Spleen (tissue), 11 donors: ENCODE measurements around the gene C1QTNF8. TPM values are rescaled to one million over a fixed set of nuclear protein-coding genes. Genes with fewer than 3 reads are reported as not detected.

ENCODE experiments used
- DNase-seq: peaks from one replicate; pipeline ENCODE4 v3.0.0-alpha.2; 2020
- H3K27ac ChIP-seq, 8 donors: fragments of 200-600 bp; sonication (generic) in 7 of 8; 1 replicate in 4 of 8; 2 replicates in 4 of 8; pipeline versions ENCODE4 v1.5.0 to v1.8.0; 2016 to 2021; ENCODE audit warnings: inconsistent platforms in 4 of 8, mild to moderate bottlenecking in 4 of 8, moderate library complexity in 1 of 8
- H3K27me3 ChIP-seq, 7 donors: fragments of 200-600 bp; sonication (generic) in 6 of 7; replicated peaks in 1 of 7; 1 replicate in 4 of 7; 2 replicates in 3 of 7; pipeline versions ENCODE4 v1.5.0 to v1.8.0; 2016 to 2021; ENCODE audit warnings: inconsistent platforms in 3 of 7, mild to moderate bottlenecking in 1 of 7
- H3K36me3 ChIP-seq, 6 donors: fragments of 200-600 bp; sonication (generic) in 5 of 6; 1 replicate in 4 of 6; 2 replicates in 2 of 6; pipeline versions ENCODE4 v1.5.0 to v1.8.0; 2016 to 2021; ENCODE audit warnings: inconsistent platforms in 2 of 6
- H3K4me1 ChIP-seq, 6 donors: fragments of 200-600 bp; sonication (generic) in 5 of 6; 1 replicate in 3 of 6; 2 replicates in 3 of 6; pipeline versions ENCODE4 v1.5.0 to v1.8.0; 2016 to 2021; ENCODE audit warnings: inconsistent platforms in 3 of 6
- H3K4me3 ChIP-seq, 8 donors: fragments of 200-600 bp; sonication (generic) in 7 of 8; 1 replicate in 4 of 8; 2 replicates in 4 of 8; pipeline versions ENCODE4 v1.5.0 to v1.8.0; 2016 to 2021; ENCODE audit warnings: inconsistent platforms in 4 of 8, mild to moderate bottlenecking in 4 of 8, moderate library complexity in 2 of 8
- H3K9me3 ChIP-seq, 8 donors: fragments of 200-600 bp; sonication (generic) in 7 of 8; 1 replicate in 4 of 8; 2 replicates in 4 of 8; pipeline versions ENCODE4 v1.5.0 to v1.8.0; 2016 to 2021; ENCODE audit warnings: inconsistent platforms in 4 of 8
- POLR2A ChIP-seq, 3 donors: fragments of 450-650 bp; IDR thresholded peaks; one replicate each; pipeline ENCODE4 v1.5.1; 2017; ENCODE audit warnings: antibody characterized with exemption in 3 of 3, mild to moderate bottlenecking in 1 of 3
- POLR2AphosphoS5 ChIP-seq, 3 donors: sonication (generic); formaldehyde crosslinking; IDR thresholded peaks; one replicate each; pipeline ENCODE4 v1.5.1; 2017; ENCODE audit warnings: antibody characterized with exemption in 3 of 3
- WGBS, 5 donors: extraction: QIAGEN DNeasy Blood & Tissue Kit in 3 of 5; methylation state at CpG; one replicate each; pipeline versions ENCODE4 v1.1.5 to v1.1.7; 2013 to 2018; 5-methylcytosine and 5-hydroxymethylcytosine counted together
- intact Hi-C: fragments of 100-400 bp; cut with DNase I; formaldehyde crosslinking; loops from one replicate; pipeline ENCODE4 v1.15.0; 2023; ENCODE audit warnings: low total_unique reads
- polyA plus RNA-seq, 3 donors: library from polyadenylated mRNA; stranded (reverse); fragments of 200-250 nt; gene quantifications; one replicate each; pipeline ENCODE4 v1.2.1, GENCODE V29; 2013
- total RNA-seq, 7 donors: library from RNA; depleted of rRNA in 3 of 7; stranded (reverse); fragments of >200 nt in 3 of 7; fragmentation: NEBNext Ultra II Directional in 4 of 7; extraction: Animal tissue kit (Norgen Biotek cat#: 25700) in 4 of 7; gene quantifications; one replicate each; pipeline versions ENCODE4 v1.1.0 to v1.2.1, GENCODE V29; 2016 to 2021
- TF ChIP-seq, protein P1 (sequence below), 11 experiments: fragments of 200-600 bp in 7 of 11; fragments of 450-650 bp in 4 of 11; sonication (generic) in 4 of 11; IDR thresholded peaks in 8 of 11; conservative IDR thresholded peaks in 3 of 11; 1 replicate in 7 of 11; 2 replicates in 4 of 11; pipeline versions ENCODE4 v1.4.0 to v1.8.0; 2016 to 2021; ENCODE audit warnings: antibody characterized with exemption in 11 of 11, inconsistent platforms in 4 of 11, mild to moderate bottlenecking in 1 of 11
- donor health status: healthy with polysubstance abuse.
- donor health status: DM: no; HTN: no; CAD: no; lungs with moderate emphysema.
- donor health status: DM: no; HTN: no; CAD: no.
- donor health status: Bipolar disorder and iron deficiency.
- donor health status: healthy.
- donor health status: DM: no; HTN: no; CAD: no.
- donor health status: DM: yes; HTN: yes; CAD: no.

The C1QTNF8 gene
- total and polyA plus RNA-seq, 10 donors: not detected

- TF ChIP-seq, protein P1, sequence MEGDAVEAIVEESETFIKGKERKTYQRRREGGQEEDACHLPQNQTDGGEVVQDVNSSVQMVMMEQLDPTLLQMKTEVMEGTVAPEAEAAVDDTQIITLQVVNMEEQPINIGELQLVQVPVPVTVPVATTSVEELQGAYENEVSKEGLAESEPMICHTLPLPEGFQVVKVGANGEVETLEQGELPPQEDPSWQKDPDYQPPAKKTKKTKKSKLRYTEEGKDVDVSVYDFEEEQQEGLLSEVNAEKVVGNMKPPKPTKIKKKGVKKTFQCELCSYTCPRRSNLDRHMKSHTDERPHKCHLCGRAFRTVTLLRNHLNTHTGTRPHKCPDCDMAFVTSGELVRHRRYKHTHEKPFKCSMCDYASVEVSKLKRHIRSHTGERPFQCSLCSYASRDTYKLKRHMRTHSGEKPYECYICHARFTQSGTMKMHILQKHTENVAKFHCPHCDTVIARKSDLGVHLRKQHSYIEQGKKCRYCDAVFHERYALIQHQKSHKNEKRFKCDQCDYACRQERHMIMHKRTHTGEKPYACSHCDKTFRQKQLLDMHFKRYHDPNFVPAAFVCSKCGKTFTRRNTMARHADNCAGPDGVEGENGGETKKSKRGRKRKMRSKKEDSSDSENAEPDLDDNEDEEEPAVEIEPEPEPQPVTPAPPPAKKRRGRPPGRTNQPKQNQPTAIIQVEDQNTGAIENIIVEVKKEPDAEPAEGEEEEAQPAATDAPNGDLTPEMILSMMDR (IDR thresholded peaks at IDR 0.05 in 8 of 11, conservative IDR thresholded peaks at IDR 0.05 in 3 of 11): no peak
- TF ChIP-seq POLR2A (IDR thresholded peaks at IDR 0.05) (no peak), POLR2AphosphoS5 (IDR thresholded peaks at IDR 0.05) (no peak)
- WGBS, 5 donors: 22 to 70% (median 63%) methylated on average over 8 to 30 of the region's 30 CpGs
- H3K4me1 ChIP-seq: no peaks in the 10 kb centered on the region
- no peak for DNase-seq
- peaks cover 0 to 51% (median 9%) of the 10 kb centered on the region in 7 donors for H3K27me3 ChIP-seq
- intact Hi-C loops: no loop called here
- H3K27ac ChIP-seq: no peak overlapping the region
- no peaks in the 10 kb centered on the region for H3K9me3 ChIP-seq
- H3K36me3 ChIP-seq: no peaks in the 10 kb centered on the region
- H3K4me3 ChIP-seq: no peak overlapping the region
These were observed 37.9 kb upstream of the C1QTNF8 start for GRCh38 chr16:1133810-1134520.

DNA sequence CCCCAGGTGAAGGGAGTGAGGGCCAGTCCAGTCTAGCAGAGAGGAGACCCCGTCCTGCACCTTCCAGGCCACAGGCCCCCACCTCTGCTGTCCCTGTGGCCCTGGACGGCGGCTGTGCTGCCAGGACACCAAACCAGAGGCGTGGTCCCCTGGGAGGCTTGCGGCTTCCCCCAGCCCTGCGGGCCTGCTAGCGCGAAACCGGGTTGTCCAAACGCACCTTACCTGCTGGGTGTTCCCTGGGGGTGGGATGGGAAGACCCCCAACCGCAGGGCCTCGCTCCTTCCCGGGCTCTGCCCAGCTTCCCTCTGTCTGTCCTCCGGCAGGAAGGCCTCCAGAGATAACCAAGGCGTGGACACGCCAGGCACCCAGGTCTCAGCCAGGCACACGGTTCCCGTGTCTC, 37.2 kb upstream of the C1QTNF8 start:
- H3K9me3 ChIP-seq: no peaks in the 10 kb centered on the region
- H3K4me1 ChIP-seq: no peaks in the 10 kb centered on the region
- no peak for TF ChIP-seq POLR2AphosphoS5 (IDR thresholded peaks at IDR 0.05)
- TF ChIP-seq, protein P1 (IDR thresholded peaks at IDR 0.05 in 8 of 11, conservative IDR thresholded peaks at IDR 0.05 in 3 of 11): no peak
- TF ChIP-seq POLR2A (IDR thresholded peaks at IDR 0.05): no peak
- 75 to 90% (median 81%) methylated on average over 9 to 18 of the region's 18 CpGs for WGBS, 5 donors
- no peak overlapping the region for H3K4me3 ChIP-seq
- intact Hi-C loops: no loop called here
- H3K36me3 ChIP-seq: no peaks in the 10 kb centered on the region
- no peak overlapping the region for H3K27ac ChIP-seq
- peaks cover 0 to 56% (median 9%) of the 10 kb centered on the region in 7 donors for H3K27me3 ChIP-seq
- DNase-seq: no peak

DNA sequence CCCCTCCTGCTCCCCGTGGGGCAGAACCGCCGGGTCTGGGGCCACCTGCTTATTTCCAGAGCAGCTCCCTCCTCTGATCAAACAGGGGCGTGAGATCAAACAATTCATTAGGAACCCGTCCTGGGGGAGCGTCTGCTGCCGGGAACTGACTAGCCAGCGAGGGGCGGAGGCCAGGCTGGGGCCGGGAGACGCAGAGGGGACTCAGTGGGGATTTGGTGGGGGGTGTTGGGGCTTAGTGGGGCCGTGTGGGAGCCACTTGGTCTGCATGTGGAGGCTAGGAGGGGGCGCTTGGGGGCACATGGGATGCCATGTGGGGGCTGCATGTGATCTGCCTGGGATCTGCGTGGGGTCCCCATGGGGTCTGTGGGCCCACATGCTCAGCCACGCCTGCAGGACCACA, 36.4 kb upstream of the C1QTNF8 start:
- DNase-seq: no peak
- 57 to 75% (median 60%) methylated on average over 14 to 15 of the region's 15 CpGs for whole genome bisulfite sequencing, 5 donors
- H3K27me3 ChIP-seq: peaks cover 0 to 63% (median 9%) of the 10 kb centered on the region in 7 donors
- no peaks in the 10 kb centered on the region for H3K4me1 ChIP-seq
- TF ChIP-seq POLR2A (IDR thresholded peaks at IDR 0.05) (no peak), POLR2AphosphoS5 (IDR thresholded peaks at IDR 0.05) (no peak)
- TF ChIP-seq, protein P1 (IDR thresholded peaks at IDR 0.05 in 8 of 11, conservative IDR thresholded peaks at IDR 0.05 in 3 of 11): no peak
- no peak overlapping the region for H3K4me3 ChIP-seq
- no peak overlapping the region for H3K27ac ChIP-seq
- H3K36me3 ChIP-seq: no peaks in the 10 kb centered on the region
- intact Hi-C loops: no loop called here
- no peaks in the 10 kb centered on the region for H3K9me3 ChIP-seq

DNA sequence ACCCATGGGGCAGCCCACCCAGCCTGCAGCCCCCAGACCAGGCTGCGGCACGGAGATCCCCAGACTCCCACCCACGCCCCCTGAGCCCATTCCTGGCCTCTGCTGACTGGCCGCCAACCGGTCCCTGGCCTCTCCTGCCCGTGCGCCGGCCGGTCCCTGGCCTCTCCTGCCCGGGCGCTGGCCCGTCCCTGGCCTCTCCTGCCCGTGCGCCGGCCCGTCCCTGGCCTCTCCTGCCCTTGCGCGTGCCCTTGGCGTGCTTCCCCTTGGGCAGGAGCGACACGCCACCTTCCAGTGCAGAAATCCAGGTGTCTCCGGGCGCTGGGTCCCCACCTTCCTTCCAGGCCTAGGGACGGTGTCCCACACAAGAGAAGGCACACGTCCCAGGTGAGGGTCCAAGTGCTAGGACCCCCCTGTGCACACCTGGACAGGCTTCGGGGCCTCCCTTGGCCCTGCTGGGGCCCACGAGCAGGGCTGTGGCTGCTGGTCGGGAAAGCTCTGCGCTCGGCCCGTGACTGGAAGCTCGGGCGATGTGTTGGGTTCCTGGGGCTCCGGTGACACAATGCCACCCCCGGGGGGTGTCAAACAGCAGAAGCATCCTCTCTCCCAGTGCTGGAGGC, 35.4 kb upstream of the C1QTNF8 start:
- WGBS, 5 donors: 83 to 88% (median 86%) methylated on average over 26 to 35 of the region's 35 CpGs
- Histone ChIP-seq H3K4me3 (no peak overlapping the region), H3K4me1 (no peaks in the 10 kb centered on the region), H3K27ac (no peak overlapping the region), H3K9me3 (no peaks in the 10 kb centered on the region), H3K27me3 (peaks cover 0 to 73% (median 9%) of the 10 kb centered on the region in 7 donors), H3K36me3 (no peaks in the 10 kb centered on the region)
- TF ChIP-seq, protein P1 (IDR thresholded peaks at IDR 0.05 in 8 of 11, conservative IDR thresholded peaks at IDR 0.05 in 3 of 11): no peak
- intact Hi-C loops: no loop called here
- no peak for DNase-seq
